HG03108 (cell line): ENCODE measurements around the gene SMIM12.

Experiments
- ATAC-seq: cut with Tn5 transposase; IDR thresholded peaks from one replicate; pipeline ENCODE4 v1.9.1; 2021; ENCODE audit warnings: moderate library complexity; ENCODE audit not compliant: unreplicated experiment

The SMIM12 gene

DNA sequence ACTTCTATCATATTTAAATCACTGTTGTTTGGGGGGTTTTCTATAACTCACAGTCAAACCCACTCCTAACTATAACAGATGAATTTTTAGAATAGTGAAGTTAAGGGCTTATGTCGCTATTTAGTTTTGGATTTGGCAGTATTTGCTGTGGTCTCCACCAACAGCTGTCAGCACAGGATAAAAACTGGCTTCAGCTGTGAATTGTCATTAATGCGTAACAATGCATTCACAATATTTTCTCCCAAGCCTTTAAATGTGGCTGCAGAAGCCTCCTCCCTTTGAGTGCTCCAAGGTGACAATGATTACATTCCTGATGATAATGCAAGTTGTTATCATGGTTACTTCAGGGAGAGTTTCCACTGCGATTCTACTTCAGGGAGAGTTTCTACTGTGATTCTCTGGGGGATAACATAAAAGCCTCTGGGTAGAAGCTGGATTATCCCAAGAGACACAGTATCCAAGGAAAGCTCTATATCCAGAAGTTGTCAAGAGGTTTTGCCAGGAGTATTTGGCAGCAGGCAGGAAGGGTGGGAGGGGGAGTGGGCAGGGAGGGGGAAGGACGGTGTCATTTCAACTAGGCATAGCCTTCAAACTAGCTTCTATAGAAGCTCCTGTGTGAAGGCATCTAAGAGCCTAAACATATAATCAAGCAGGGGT is 14.9 kb upstream of the SMIM12 start:
- ATAC-seq = no peak

DNA sequence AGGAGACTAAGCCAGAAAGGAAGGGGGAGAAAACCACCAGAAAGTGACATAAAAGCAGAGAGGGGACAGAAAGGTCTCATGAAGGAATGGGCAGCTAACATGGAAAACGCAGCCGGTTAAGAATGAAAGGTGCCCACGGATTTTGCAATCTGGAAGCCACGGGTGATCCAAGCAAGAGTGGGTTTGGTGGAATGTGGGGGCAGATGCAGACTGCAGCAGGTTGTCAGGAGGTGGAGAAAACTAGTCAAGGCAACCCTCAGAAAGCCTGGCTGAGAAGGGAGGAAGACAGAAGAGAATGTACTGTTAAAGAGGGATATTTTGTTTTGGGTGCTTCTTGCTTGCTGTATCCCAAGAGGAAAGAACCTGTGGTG is 12.6 kb upstream of the SMIM12 start:
- ATAC-seq = no peak

DNA sequence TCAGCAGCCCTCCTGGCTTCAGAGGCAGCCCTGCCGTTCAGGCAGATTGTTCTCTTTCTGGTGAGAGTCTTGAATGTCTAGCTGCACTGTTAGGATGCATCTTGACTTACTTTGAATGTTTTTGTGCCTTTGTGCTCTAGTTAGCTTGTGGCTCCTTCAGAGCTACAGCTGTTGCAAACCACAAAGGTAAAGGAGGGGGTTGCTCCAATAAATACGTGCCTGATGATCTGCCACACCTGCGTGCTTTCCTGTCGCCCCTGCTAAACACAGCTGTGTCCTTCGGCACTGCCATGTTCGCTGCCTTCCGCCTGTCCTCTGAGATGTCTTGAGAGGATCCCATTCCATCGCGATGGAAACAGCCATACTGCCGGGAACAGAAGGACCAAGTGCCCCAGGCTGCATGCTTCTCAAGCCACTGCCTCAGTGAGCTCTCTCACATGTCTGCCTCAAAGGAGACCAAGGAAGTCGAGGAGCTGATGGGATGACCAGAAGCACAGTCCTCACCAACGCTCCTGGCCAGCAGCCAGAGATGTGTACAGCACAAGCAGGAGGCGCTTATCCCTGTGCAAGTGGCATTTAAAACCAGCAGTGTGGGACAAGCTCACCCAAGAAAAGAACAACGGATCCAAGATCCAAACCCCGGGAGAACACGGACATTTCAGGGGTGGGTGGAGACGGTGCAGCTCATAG is 12.0 kb upstream of the SMIM12 start:
- ATAC-seq = no peak

DNA sequence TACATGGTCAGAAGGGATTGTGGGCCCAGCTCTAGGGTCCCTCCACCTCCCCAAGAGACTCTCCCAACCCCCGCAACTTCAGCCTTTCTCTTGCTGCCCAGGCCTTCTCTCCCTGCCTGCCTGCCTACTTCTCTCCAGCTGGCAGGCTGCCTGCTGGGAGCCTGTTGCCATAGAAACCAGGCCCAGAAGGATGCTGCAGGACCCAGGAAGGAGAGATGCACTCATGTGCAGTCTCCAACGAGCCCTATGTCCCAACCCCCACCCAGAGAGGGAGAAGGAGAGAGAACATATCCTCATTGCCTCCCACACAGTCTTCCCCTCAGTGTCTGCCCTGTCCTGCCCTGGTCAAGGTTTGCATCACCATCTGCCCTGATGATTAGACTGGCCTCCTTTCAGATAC is 10.8 kb upstream of the SMIM12 start:
- no peak for ATAC-seq

DNA sequence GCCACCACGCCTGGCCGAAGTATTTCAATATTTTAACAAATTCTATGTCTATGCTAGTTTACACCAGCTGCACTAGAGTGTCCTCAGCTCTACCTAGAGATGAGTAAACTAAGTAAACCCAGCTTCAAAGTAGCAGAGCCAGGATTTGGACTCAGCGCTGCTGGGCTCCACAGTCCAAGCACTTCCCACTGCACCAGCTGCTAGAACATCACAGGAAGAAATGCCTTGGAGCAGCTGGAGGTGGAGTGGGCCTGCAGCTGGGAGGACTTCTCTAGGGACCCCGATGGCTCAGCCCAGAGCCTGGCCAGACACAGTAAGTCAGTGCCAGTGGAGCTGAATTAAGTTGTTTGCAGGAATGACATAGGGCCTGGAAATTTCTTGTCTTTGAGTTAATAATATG is 10.2 kb upstream of the SMIM12 start:
- no peak for ATAC-seq

DNA sequence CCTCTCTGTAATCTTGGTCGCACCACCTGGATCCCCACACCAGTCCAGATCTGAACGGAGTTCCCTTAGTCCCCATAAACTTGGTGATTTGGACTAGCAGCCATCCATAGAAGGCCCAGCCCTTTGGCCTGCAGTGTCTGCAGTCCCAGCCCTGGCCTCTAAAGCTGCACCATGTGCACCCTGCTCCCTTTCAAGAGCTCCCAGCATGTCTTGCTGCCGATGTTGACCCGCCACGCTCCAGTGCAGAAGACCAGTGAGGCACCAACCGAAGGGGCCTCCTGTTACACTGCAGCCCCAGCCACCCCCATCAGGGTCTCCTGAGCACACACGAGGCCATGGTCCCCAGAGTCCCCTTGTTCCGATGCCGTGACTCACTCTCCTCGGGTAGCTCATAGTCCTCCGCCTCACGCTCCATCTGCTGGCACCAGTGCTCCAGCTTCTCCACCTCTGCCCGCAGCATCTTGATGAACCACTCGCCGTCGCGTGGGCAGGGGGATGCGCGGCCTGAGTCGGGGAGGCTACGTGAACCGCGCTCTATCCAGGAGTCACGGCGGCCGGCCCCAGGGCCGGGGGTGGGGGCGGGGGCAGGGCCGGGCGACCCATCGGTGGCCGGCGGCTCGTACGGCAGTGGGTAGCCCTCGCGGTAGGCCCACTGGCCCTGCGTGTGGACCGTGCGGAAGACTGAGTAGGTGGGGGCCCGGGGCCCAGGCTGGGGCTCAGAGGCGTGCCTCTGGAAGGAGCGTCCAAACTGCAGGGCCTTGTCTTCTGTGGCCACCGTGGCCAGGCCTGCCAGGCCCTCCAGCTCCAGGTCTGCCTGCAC is 8.9 kb upstream of the SMIM12 start:
- ATAC-seq = no peak

- ATAC-seq = no peak
Measured at GRCh38 chr1:34867415-34867814, 7.9 kb upstream of the SMIM12 start.

DNA sequence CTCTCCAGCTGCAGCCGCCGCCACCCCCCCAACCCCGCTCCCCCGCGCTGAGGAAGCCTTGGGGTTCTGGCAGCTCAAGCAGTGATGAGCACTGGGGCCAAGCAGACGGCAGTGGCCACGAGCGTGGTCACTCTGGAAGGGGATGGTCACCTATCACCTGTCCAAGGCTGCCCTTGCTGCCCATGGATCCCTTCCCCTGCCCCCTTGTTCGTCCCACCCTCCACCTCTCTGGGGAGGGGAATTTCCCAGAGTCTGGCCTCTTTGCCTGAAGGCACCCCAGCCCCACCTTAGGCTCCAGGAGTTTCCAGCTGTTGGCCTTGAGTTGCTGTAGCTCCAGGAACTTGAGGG is 7.2 kb upstream of the SMIM12 start:
- ATAC-seq = no peak

- peak; percentile 51 for ATAC-seq
Measured at GRCh38 chr1:34865981-34866761, 6.6 kb upstream of the SMIM12 start.

DNA sequence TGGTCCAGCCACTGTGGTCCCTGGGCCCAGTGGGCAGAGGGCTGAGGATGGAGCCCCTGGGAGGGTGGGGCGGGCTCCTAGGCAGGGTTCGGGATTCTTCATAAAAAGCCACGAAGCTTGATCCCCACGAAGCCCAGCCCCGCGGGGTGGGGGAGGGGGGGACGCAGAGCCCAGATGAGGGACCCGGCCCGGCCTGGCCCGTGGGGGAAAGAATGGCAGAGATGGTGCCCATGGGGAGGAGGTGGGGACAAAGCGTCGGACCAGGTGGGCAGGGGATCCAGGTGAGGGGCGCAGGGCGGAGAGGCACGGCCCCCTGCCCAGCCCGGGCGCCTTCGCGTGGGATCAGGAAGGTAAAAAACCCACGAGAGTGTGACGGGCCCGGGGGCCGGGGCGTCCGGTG is 6.0 kb upstream of the SMIM12 start:
- ATAC-seq = no peak

DNA sequence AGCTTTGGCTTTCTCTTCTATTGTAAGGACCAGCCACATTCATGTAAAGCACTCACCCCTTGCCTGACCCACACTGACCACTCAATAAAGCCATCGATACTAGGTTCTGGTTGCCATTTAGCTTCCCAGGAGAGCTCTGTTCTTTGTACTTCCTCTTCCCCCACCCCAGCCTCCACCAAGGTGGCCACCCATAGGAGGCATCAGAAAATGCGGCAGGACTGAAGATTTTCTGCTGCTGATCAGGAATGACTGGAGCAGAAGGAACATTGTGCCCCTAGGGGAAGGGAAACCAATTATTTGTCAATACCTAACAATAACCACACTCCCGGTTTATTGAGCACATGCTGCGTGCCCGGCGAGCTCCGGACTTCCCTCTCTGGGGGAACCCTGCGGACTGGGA is 5.2 kb upstream of the SMIM12 start:
- no peak for ATAC-seq

DNA sequence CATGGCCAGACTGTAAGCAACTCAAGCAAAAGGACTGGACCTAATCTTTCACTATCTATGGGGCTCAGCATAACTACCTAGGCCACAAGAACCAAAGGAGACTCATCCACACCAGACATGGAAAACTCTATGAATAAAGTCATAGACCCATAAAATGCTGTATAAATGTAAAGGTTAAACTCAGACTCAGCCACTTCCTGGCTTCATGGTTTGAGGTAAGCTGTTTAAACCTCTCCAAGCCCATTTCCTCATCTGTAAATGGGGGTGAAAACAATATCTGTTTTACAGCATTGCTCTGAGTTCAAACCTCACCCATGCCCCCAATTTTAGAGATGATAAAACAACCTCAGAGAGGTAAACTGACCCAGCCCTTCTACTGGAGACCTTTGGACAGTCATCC is 4.0 kb upstream of the SMIM12 start:
- no peak for ATAC-seq

DNA sequence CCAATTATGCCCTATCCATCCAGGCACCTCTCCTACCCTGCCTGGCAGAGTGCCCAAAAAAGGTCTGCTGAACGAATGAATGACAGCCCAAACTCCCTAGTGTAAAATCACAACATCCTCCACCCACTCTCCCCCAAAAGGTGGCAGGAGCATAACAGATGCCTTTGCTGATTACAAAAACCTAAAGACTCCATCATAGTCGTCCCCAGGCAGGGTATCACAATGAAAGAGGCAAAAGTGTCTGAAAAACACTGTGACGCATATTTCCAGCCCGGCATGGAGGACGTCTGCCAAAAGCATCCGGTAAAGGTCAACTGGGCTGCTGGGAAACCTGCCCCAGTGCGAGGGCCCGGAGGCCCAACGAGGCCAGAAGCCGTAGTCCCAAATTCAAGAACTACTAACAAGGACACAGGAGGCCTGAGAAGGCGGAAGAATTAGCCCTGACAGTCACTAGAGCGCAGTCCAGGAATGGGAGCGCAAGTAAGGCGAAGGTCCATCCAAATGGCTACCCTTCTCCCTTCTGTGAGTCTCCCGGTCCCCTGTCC is 576 bp downstream of the SMIM12 start:
- ATAC-seq = no peak

- no peak for ATAC-seq
Measured at GRCh38 chr1:34856697-34857096, 2.9 kb downstream of the SMIM12 start.

DNA sequence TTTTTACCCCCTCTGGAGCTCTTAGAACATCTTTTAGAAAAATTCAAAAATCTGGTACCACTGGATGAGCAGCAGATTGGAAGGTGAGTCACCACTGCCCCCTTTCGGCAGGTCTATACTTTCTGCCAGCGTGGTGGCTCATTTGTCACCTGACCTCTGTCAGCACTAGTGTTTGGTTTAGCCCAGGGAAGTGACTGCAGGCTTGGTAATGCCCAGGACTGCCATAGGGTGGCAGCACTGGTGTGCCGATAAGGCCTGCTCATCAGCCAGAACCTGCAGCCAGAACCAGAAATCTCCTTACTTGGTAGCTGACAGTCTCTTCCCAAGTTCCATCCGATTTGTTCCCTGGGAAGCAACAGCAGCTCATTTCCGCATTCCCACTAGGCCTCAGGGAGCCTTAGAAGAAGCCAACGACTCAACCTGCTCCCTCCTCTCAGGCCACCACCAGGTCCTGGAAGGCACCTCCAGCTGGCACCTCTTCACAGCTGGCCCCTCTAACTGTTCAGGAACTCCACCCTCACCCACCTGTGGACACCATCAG is 6.8 kb downstream of the SMIM12 start:
- ATAC-seq = peak; percentile 93

GRCh38 chr1:34851431-34852105 is 8.0 kb downstream of the SMIM12 start:
- no peak for ATAC-seq

DNA sequence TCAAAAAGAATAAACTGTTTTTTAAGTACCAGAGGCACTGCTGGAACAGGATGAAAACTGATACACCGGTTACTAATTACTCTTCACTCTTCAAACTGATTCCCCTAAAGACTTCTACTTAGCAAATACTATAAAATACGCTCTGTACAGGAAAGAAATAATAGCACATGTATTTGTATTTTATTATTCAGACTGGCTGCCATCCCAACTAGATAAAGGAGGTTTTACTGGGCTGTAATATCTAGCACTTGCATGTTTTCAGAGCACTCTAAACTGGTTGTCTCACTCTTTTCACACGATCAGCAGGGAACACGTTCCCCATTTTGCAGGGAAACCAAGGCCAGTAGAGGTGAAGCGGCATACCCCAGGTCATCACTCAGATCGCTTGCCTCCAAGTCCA is 9.2 kb downstream of the SMIM12 start:
- ATAC-seq = no peak

DNA sequence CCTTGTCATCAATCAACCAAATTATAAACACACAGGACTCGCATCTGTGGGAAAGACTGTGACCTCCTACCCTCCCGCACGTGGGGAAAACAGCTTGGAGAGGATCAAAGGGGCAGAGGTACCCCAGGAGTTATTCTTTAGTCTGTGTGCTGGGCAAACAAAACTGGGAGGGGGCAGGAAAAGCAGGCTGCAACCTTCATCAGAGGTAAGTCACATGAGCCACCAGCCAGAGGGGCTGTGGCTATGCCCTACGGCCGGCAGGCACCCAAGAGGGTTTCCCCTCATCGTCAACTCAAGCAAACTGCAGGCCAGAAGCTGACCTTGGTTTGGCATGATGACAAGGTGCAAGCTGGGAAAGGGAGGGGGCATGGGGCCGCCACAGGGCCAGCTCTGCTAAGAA is 12.5 kb downstream of the SMIM12 start:
- ATAC-seq = no peak

- ATAC-seq = no peak
Measured at GRCh38 chr1:34846265-34846664, 13.3 kb downstream of the SMIM12 start.

DNA sequence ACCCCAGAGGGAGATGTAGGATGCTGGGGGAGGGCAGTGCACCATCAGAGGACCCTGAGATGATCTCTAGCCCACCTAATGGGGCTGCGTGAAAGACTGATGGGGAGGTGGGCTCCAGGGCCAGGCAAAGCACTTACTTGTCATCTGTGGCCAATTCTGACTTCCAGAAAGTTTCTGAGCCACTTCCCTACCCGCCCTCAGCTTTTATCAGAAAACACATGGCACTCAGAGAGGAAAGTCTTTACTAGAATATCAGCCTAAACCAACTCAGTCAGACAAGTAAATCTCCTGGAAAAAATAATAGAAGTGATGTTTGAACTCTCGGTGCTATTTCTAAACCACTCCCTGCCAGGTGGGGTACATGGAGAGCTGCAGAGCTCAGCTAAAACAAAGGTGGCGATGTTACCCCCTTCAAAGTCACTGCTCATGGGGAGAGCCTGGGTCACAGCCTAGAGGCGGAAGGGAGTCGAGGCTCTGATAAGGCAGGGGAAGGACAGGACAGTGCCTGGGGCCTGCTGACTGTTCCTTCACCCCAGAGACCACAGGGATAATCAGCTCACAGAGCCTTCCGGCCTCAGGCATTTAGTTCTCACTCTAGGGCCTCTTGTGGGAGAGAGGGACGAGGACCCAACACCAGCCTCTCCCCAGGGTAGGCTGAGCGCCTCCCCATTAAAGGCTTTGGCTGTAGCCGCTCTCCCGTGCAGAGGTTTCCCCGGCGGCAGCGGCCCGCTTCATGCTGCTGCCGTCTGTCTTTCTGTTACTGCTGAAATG is 14.2 kb downstream of the SMIM12 start:
- no peak for ATAC-seq
